ENCODE results near the gene OR1G1. TPM values are rescaled to one million over a fixed set of nuclear protein-coding genes. Genes with fewer than 3 reads are reported as not detected.
"Not testable (repeated sequence)": the region's sequence is repeated elsewhere in the genome, so short reads cannot be mapped to it uniquely, and the experiment has no call there.

The OR1G1 gene
- total RNA-seq (2014; rRNA removed; shearing (Covaris generic)), result not detected in 2 replicates

DNA sequence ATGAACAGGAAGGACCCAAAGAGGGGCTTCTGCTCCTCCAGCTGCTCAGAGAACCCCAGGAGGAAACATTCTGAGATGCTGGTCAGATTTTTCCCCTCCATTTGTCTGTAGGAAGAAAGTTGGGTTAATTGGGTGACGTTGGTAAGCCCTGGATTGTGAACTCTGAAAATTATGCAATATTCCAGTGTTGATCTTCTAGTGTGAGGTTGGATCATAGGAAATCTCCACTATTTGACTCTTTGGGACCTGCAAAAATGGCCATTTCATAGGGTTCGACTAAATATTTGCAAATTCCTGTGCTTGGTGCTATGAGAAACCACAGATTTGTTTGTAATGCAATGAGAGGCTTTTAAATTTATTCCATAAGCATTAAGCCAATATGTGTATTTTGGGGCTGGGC is at the start of gene OR1G1:
Gene OR1G1, minus strand, starts transcription at position 101 of the 400 bp plus-strand sequence. Its CDS starts 0 bp downstream, at position 101.
- DNase-seq (ENCODE audit: low spot score), result no peak

DNA sequence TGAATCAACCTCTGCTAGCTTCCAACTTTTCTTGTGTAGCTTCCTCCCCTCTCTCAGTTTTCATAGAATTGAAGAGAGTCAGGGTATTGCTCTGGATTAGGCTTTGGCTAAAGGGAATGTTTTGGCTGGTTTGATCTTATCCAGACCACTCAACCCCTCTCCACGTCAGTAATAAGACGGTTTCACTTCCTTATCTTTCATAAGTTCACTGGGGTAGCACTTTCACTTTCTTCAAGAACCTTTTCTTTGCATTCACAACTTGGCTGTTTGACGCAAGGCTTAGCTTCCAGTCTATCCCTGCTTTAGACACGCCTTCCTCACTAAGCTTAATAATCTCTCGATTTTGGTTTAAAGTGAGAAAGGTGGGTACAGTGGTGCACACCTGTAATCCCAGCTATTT is 40.2 kb upstream of the OR1G1 start:
- no peak for DNase-seq (ENCODE audit: low spot score)

DNA sequence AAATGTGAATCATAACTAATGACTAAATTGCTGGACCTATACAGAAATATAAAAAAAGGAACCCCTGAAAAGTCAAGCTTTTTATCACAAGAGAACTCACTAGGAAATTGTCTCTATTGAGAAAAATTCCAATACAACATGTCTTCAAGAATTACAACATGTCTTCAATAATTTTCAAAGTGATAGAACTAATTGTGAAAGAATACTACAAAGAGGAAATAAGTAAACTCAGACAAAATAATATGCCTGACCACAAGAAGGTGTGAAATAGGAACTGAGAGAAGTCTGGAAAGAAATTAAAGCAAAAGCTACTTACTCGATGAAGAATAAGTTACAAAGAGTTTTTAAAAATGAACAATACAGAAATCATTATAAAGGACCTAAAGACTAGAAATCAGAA is 29.9 kb upstream of the OR1G1 start:
- no peak for DNase-seq (ENCODE audit: low spot score)

DNA sequence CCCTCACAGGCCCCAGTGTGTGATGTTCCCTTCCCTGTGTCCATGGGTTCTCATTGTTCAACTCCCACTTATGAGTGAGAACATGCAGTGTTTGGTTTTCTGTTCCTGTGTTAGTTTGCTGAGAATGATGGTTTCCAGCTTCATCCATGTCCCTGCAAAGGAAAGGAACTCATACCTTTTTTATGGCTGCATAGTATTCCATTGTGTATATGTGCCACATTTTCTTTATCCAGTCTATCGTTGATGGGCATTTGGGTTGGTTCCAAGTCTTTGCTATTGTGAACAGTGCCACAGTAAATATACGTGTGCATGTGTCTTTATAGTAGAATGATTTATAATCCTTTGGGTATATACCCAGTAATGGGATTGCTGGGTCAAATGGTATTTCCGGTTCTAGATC is 10.1 kb upstream of the OR1G1 start:
- not testable (repeated sequence) for DNase-seq (ENCODE audit: low spot score)

DNA sequence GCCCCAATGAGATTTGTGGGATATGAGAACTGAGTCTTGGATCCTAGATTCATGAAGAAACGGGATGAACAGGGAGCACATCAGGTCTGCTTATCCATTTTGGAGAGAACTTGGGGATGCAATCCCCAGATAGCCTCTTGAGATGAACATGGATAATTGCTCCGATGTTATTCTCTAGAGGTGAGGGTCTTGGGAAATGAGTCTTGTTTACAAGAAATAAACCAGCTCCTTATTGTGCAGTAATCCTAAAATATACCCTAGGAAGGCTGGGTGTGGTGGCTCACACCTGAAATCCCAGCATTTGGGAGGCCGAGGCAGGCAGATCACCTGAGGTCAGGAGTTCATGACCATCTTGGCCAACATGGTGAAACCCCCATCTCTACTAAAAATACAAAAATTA is 23.0 kb downstream of the OR1G1 start, which contains the start of gene OR1D2:
Gene OR1D2, minus strand, starts transcription at position 101 of the 400 bp plus-strand sequence. CDS start 11,426 bp downstream, outside the sequence.
- DNase-seq (ENCODE audit: low spot score), result no peak

Other genes starting within 250 kb of the OR1G1 start
- not detected in 2 replicates for gene OR1D5, start 63.9 kb downstream of the OR1G1 start, total RNA-seq (2014; rRNA removed; shearing (Covaris generic))
- not detected in 2 replicates for gene OR1D2, start 23.1 kb downstream of the OR1G1 start, total RNA-seq (2014; rRNA removed; shearing (Covaris generic))
- gene OR1A2, start 70.0 kb upstream of the OR1G1 start, total RNA-seq (2014; rRNA removed; shearing (Covaris generic)), result not detected in 2 replicates
- gene OR1A1, start 80.1 kb upstream of the OR1G1 start, total RNA-seq (2014; rRNA removed; shearing (Covaris generic)), result not detected in 2 replicates
- not detected in 2 replicates for gene OR3A1, start 170.8 kb upstream of the OR1G1 start, total RNA-seq (2014; rRNA removed; shearing (Covaris generic))

Measured in HT-29 (cell line).